Measurements from ENCODE around the gene EPHA3.

The EPHA3 gene

GRCh38 chr3:89227634-89228033 lies 120.2 kb downstream of the EPHA3 start:
- DNase-seq (ENCODE audit: low spot score): no peak
- no peak for TF ChIP-seq CTCF (IDR thresholded peaks at IDR 0.05; ENCODE audit: borderline replicate concordance, control extremely low read depth, extremely low read depth, insufficient read depth, missing control alignments)
- in situ Hi-C loops (cut with MboI; ENCODE audit: low sequenced_read_pairs, unreplicated experiment): no loop called here

GRCh38 chr3:89232155-89232554 lies 124.7 kb downstream of the EPHA3 start:
- in situ Hi-C loops (cut with MboI; ENCODE audit: low sequenced_read_pairs, unreplicated experiment): no loop called here
- no peak for DNase-seq (ENCODE audit: low spot score)
- TF ChIP-seq CTCF (IDR thresholded peaks at IDR 0.05; ENCODE audit: borderline replicate concordance, control extremely low read depth, extremely low read depth, insufficient read depth, missing control alignments): no peak

- in situ Hi-C loops (cut with MboI; ENCODE audit: low sequenced_read_pairs, unreplicated experiment): no loop called here
- TF ChIP-seq CTCF (IDR thresholded peaks at IDR 0.05; ENCODE audit: borderline replicate concordance, control extremely low read depth, extremely low read depth, insufficient read depth, missing control alignments): no peak
- no peak for DNase-seq (ENCODE audit: low spot score)
Observed at GRCh38 chr3:89234620-89235019, 127.2 kb downstream of the EPHA3 start.

- no peak for DNase-seq (ENCODE audit: low spot score)
- in situ Hi-C loops (cut with MboI; ENCODE audit: low sequenced_read_pairs, unreplicated experiment): no loop called here
- TF ChIP-seq CTCF (IDR thresholded peaks at IDR 0.05; ENCODE audit: borderline replicate concordance, control extremely low read depth, extremely low read depth, insufficient read depth, missing control alignments): no peak
Observed at GRCh38 chr3:89238846-89239245, 131.4 kb downstream of the EPHA3 start.

- DNase-seq (ENCODE audit: low spot score): no peak
- in situ Hi-C loops (cut with MboI; ENCODE audit: low sequenced_read_pairs, unreplicated experiment): no loop called here
- no peak for TF ChIP-seq CTCF (IDR thresholded peaks at IDR 0.05; ENCODE audit: borderline replicate concordance, control extremely low read depth, extremely low read depth, insufficient read depth, missing control alignments)
Observed at GRCh38 chr3:89239774-89240173, 132.4 kb downstream of the EPHA3 start.

GRCh38 chr3:89245612-89246011 lies 138.2 kb downstream of the EPHA3 start:
- TF ChIP-seq CTCF (IDR thresholded peaks at IDR 0.05; ENCODE audit: borderline replicate concordance, control extremely low read depth, extremely low read depth, insufficient read depth, missing control alignments): no peak
- DNase-seq (ENCODE audit: low spot score): no peak
- in situ Hi-C loops (cut with MboI; ENCODE audit: low sequenced_read_pairs, unreplicated experiment): no loop called here

- DNase-seq (ENCODE audit: low spot score): no peak
- TF ChIP-seq CTCF (IDR thresholded peaks at IDR 0.05; ENCODE audit: borderline replicate concordance, control extremely low read depth, extremely low read depth, insufficient read depth, missing control alignments): no peak
- in situ Hi-C loops (cut with MboI; ENCODE audit: low sequenced_read_pairs, unreplicated experiment): no loop called here
Observed at GRCh38 chr3:89246326-89246725, 138.9 kb downstream of the EPHA3 start.
